Measurements from ENCODE around the gene C2CD4C.
"Not testable (repeated sequence)": the region's sequence is repeated elsewhere in the genome, so short reads cannot be mapped to it uniquely, and the experiment has no call there.

C2CD4C gene

DNA sequence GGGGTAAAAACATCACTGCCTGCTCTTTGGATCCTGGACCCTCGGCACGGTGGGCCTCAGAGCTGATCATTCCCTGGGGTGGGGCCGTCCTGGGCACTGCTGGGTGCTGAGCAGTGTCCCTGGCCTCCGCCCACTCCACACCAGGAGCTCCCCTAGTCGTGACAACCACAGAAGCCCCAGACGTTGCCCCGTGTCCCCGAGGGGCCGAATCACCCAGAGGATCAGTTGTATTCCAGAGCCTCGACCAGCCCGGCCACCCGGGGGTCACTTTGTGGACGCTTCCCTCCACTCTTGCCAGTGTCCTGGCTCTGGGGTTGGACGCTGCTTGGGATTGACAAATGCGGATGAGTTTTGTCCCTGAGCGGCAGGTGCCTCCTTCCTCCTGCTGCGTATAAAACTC lies 10.2 kb downstream of the C2CD4C start:
- DNase-seq (ENCODE audit: low spot score) = no peak

DNA sequence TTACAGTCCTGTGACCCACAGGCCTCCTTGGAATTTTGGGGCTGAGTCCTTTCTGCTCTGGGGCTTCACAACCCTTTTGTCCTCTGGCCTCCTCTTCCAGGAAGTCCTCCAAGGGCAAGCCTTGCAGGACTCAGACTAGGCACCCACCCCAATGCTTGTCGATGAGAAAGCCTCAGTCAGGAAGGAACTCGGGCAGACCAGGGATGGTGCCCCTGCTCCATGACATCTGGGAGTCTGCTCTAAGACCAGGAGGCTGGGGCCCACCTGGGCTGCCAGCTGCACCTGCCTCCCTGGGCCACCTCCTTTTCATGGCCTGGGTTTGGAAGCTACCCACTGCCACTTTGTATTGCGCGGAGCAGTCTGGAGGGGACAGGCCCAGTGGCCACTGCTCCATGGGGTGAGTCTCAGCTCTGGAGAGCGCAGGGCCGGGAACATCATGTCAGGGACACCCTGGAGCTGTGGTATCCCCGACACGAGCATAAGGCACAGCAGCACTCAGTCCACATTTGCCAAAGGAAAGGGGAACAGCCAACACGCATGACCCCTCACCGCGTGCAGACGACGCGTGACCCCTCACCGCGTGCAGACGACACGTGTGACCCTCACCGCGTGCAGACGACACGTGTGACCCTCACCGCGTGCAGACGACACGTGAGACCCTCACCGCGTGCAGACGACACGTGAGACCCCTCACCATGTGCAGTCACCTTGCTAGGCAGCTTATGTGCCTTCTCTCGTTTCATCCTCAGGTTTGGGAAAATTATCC lies 10.8 kb downstream of the C2CD4C start:
- no peak for DNase-seq (ENCODE audit: low spot score)

DNA sequence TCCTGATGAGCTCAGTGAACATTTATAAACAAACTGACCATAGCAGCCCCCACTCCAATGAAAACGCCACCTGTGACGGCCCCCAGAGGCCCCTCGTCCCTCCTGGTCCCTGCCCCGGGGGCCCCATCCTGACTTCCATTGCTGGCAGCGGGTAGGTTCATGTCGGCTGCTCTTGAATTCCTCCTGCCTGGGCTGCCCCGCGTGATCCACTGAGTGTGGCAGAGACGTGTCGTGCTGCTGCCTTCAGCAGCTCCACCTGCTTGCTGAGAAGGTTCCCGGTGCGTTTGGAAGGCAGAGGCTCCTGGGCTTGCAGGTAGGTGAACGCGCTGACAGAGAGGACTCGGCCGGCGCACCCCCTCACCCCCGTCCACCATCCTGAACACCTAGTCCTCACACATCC lies 11.6 kb downstream of the C2CD4C start:
- DNase-seq (ENCODE audit: low spot score) = no peak

DNA sequence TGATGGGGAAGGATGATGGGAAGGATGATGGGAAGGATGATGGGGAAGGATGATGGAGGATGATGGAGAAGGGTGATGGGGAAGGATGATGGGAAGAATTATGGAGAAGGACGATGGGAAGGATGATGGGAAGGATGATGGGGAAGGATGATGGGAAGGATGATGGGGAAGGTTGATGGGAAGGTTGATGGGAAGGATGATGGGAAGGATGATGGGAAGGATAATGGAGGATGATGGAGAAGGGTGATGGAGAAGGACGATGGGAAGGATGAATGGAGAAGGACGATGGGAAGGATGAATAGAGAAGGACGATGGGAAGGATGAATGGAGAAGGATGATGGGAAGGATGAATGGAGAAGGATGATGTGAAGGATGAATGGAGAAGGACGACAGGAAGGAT lies 13.5 kb downstream of the C2CD4C start:
- DNase-seq (ENCODE audit: low spot score) = no peak

DNA sequence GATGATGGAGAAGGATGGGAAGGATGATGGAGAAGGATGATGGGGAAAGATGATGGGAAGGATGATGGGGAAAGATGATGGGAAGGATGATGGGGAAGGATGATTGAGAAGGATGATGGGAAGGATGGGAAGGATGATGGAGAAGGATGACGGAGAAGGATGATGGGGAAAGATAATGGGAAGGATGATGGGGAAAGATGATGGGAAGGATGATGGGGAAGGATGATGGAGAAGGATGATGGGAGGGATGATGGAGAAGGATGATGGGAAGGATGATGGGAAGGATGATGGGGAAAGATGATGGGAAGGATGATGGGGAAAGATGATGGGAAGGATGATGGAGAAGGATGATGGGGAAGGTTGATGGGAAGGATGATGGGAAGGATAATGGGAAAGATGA lies 14.1 kb downstream of the C2CD4C start:
- DNase-seq (ENCODE audit: low spot score) = not testable (repeated sequence)

DNA sequence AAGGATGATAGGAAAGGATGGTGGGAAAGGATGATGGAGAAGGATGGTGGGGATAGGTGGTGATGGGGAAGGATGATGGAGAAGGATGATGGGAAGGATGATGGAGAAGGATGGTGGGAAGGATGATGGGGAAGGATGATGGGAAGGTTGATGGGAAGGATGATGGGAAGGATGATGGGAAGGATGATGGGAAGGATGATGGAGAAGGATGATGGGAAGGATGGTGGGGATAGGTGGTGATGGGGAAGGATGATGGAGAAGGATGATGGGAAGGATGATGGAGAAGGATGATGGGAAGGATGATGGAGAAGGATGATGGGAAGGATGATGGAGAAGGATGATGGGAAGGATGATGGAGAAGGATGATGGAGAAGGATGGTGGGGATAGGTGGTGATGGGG lies 15.4 kb downstream of the C2CD4C start:
- DNase-seq (ENCODE audit: low spot score) = not testable (repeated sequence)

DNA sequence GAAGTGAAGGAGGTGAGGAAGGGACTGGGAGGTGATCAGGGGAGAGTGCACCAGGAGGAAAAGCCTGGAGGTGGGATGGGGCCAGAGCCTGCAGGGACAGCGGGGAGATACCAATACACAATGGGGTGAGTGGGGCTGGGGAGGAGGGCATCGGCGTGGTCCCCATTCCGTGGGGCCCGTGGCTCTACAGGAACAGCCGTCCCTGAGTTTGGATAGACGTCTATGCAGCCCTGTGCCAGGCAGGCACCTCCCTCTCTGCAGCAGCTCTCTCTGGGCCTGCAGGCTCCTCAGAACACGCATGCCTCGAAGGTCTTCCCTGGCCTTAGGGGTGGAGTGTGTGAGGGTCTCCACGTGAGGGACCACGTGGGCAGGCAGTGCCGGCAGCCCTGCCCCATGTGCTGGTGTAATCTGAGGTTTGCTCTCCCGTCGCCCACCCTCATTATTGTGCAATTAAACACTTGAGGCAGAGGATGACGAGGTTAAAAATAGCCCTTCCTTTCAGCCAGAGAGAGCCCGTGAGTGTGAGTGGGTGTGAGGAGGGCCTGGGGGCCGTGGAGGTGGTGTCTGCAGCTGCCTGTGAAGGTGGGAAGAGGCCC lies 16.5 kb downstream of the C2CD4C start:
- DNase-seq (ENCODE audit: low spot score) = no peak

DNA sequence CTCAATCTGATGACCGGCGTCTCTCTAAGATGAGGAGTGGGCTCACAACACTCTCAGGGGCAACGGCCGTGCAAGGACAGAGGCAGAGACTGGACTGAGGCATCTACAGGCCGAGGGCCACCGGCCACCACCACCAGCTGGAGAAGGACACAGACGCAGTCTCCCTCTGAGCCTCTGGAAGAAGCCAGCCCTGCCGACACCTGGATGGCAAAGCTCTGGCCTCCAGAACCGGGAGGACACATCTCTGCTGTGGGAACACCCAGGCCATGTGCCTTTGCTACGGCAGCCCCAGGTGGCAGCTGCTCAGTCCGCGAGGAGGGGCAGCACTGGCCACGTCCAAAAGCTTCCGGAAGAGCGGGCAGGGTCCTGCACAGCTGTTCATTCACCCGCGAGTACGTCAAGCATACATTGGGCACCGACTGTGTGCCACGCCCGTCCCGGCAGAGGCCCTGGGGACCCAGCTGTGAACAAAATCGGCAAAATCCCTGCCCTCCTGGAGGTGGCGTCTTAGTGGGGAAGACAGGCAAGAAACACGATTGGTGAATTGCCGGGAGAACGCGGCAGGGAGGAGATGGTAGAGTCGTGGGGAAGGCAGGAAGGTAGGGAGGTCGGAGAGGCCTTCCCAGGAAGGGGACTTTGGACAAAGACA lies 17.1 kb downstream of the C2CD4C start:
- no peak for DNase-seq (ENCODE audit: low spot score)

DNA sequence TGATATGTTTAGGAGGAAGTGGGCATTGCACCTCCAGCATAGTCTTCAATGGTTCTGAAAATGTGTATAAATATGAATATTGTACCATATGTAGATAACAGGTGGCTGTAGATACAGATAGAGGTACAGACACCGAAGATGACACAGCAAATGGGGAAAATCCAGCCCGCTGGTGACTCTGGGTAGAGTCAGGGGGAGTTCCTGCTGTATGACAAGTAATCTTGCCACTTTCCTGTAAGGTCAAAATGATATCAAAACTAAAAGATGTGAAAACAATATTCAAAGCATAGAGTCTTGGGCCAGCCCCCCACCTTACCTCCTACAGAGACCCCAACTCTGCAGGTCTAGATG lies 17.8 kb downstream of the C2CD4C start:
- no peak for DNase-seq (ENCODE audit: low spot score)

DNA sequence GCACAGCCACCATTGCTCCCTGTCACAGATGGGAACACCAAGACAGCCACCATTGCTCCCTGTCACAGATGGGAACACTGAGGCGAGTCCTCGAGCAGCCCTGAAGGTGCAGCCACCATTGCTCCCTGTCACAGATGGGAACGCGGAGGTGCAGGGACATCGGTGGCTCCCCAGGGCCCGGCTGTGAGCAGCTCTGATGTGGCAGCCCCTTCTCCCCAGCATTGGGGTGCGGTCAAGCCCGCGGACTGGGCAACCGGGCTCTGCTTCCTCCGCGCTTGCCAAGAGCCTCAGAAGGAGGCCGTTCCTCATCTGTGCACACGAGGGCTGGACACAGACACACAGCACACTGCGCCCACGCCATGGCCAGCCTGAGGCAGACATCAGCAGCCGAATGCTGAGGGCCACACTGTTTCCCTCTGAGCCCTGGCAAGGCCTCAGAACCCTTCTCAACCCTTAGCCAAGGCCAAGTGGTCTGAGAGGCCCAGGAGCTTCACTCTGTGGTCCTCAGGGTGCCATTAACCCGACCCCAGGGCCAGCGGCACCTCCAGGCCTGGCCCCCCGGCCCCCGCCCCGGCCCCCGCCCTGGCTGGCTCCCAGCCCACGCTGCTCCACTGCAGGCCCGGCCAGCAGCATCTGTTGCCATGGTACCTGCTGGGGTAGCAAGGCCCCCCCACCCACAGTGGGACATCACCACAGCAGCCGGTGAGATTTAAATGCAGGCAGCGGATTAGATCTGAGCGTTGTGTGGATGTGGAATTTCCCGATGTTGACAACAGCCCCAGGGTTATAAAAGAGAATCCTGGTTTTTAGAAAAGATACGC lies 18.4 kb downstream of the C2CD4C start:
- no peak for DNase-seq (ENCODE audit: low spot score)

DNA sequence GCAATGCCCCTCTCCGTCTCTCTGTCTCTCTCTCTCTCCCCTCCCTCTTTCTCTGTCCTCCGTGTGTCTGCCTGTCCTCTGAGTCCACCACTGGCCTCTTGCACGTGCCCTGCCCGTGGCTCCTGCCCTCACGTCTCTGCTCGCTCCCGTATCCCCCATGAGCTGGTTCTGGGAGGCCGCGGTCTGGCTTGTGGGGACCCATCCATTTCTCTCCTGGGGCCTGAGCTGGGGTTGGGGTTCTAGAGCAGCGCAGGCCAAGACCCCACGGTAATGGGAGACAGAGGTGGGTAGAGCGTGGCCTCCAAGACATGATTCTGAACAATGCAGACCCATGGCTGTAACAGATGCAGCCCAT lies 19.0 kb downstream of the C2CD4C start:
- no peak for DNase-seq (ENCODE audit: low spot score)

DNA sequence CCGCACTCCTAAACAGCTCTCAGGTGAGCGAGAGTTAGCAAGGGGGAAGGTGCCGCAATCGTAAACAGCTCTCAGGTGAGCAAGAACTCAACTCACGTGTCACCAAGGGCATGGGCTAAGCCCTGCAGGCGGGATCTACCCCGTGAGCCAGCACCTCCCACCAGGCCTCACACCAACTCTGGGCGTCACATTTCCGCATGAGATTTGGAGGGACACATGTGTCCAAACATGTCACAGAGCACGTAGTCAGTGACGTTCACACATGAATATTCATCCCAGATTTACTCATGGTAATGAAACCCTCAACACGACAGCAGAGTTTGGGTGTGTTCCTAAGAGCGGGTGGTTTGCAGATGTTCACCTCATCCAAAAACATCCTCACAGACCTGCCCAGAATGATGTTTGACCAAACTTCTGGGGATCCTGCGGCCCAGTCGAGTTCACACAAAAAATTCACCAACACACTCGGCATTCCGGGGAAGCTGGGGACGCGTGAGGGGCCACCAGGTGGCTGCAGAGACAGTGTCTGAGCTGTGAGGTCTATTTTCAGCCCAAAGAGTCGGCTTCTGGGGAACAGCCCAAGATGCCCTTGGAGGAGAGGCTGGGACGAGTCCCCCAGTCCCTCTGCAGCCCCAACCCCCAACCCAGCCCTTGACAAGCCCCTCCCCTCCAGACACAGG lies 19.6 kb downstream of the C2CD4C start:
- no peak for DNase-seq (ENCODE audit: low spot score)

DNA sequence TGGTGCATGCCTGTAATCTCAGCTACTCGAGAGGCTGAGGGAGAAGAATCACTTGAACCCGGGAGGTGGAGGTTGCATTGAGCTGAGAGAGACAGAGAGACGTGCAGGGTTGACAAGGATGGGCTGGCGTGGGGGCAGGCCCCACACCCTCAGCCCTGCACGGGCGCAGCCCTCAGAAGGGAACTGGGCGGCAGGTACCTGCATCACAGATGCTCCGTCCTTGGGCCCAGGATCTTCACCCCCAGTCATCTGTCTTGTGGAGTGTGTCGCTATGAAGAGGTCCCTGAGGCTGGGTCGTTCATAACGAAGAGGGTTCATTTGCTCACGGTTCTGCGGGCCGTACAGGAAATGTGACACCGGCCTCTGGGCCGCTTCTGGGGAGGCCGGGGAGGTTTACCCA lies 20.3 kb downstream of the C2CD4C start:
- DNase-seq (ENCODE audit: low spot score) = no peak

DNA sequence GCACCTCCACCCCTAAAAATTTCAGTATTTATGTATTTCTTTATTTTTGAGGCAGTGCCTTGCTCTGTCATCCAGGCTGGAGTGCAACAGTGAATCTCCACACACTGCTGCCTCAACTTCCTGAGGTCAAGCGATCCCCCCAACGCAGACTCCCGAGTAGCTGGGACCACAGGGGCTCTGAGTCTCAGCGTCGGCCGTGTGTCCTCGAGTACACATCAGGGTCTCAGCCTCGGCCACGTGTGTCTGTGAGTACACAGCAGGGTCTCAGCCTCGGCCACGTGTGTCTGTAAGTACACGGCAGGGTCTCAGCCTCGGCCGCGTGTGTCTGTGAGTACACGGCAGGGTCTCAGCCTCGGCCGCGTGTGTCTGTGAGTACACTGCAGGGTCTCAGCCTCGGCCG lies 21.2 kb downstream of the C2CD4C start:
- DNase-seq (ENCODE audit: low spot score) = no peak

DNA sequence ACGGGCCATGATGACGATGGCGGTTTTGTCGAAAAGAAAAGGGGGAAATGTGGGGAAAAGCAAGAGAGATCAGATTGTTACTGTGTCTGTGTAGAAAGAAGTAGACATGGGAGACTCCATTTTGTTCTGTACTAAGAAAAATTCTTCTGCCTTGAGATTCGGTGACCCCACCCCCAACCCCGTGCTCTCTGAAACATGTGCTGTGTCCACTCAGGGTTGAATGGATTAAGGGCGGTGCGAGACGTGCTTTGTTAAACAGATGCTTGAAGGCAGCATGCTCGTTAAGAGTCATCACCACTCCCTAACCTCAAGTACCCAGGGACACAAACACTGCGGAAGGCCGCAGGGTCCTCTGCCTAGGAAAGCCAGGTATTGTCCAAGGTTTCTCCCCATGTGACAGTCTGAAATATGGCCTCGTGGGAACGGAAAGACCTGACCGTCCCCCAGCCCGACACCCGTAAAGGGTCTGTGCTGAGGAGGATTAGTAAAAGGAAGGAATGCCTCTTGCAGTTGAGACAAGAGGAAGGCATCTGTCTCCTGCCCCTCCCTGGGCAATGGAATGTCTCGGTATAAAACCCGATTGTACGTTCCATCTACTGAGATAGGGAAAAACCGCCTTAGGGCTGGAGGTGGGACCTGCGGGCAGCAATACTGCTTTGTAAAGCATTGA lies 22.2 kb downstream of the C2CD4C start:
- DNase-seq (ENCODE audit: low spot score) = not testable (repeated sequence)

DNA sequence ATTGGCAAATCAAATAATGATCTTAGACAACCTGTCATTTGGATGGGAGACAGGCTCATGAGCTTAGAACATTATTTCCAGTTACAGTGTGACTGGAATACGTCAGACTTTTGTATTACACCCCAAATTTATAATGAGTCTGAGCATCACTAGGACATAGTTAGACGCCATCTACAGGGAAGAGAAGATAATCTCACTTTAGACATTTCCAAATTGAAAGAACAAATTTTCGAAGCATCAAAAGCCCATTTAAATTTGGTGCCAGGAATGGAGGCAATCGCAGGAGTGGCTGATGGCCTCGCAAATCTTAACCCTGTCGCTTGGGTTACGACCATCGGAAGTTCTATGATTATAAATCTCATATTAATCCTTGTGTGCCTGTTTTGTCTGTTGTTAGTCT lies 22.8 kb downstream of the C2CD4C start:
- not testable (repeated sequence) for DNase-seq (ENCODE audit: low spot score)

DNA sequence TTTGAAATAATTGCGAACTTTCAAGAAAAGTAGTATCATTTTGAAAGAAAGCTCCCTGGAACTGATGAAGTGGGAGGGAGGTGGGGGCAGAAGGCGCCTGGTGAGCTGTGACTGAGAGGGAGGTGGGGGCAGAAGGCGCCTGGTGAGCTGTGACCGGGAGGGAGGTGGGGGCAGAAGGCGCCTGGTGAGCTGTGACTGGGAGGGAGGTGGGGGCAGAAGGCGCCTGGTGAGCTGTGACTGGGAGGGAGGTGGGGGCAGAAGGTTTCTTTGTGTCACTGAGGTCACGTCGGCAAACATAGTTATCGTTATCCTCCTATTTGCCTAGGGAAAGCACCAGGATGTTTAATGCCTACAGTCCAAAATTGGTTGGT lies 24.2 kb downstream of the C2CD4C start:
- DNase-seq (ENCODE audit: low spot score) = no peak

DNA sequence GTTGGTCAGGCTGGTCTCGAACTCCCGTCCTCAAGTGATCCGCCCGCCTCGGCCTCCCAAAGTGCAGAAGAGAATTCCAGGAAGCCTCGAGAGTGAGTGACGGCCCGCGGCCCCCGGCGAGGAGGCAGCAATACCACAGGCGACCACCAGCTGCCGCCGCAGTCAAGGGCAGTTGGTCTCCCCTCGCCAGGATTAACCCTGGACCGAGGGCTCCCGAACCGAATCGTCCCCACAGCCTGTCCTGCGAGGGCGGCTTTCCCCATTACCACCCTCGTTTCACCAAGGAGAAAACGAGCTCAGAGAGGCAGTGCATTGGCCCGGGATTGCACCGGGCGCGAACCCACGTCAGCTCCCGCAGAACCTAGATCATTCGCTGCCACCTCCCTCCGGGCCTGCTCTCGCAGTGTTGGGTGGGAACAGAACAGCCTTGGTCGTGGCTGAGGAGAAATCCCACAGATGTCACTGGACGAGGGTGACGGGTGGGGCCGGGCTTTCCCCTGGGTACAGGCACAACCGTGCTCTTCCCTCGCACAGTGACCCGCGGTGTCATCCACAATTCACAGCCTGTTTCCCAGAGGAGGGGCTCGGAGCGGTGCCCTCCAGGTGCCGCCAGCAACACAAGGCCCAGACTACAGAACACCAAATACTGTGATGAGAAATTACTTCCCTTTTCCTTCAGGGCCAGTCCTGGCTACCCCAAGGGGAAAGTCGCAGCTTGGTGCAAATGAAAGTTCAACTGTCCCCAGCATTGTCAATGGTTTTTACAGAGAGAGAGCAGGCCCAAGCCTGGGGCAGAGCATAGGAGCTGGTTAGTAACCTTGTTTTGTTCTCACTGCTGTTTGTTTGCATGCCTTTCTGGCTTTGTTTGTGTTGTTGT lies 24.8 kb downstream of the C2CD4C start:
- no peak for DNase-seq (ENCODE audit: low spot score)

DNA sequence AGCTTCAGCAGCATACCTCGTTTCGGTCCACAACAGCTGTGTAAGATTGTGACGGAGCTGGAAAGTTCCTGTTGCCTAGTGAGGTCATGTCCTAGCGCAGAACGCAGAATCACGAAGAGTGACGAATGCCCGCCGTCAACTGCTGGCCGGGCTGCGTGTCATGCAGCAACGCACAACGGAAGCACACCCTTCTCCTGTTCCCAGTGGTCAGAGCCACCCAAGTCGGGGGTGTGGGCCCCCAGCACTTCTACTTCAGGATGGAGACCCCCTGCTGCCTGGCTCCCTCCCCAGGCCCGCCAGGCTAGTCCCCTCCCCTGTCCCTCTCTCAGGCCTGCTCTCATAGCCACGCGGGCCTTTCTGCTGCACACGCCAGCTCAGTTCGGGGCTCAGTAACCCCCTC lies 25.9 kb downstream of the C2CD4C start:
- no peak for DNase-seq (ENCODE audit: low spot score)

DNA sequence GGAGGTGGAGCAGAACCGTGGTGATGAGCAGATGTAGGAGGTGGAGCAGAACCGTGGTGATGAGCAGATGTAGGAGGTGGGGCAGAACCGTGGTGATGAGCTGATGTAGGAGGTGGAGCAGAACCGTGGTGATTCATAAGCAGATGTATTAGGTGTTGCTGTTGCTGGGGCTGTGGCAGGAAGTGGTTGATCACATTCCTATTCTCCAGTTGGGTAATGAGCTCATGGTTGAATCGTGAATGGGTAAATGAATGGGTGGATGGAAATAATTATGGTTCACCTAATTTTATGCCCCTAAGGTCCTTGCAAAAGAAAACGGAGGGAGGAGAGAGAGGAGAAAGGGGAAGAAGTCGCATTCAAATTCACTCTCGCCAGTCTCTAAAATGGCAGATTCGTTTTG lies 26.4 kb downstream of the C2CD4C start:
- DNase-seq (ENCODE audit: low spot score) = not testable (repeated sequence)

DNA sequence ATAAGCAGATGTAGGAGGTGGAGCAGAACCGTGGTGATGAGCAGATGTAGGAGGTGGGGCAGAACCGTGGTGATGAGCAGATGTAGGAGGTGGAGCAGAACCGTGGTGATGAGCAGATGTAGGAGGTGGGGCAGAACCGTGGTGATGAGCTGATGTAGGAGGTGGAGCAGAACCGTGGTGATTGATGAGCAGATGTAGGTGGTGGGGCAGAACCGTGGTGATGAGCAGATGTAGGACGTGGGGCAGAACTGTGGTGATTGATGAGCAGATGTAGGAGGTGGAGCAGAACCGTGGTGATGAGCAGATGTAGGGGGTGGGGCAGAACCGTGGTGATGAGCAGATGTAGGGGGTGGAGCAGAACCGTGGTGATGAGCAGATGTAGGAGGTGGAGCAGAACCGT lies 27.0 kb downstream of the C2CD4C start:
- DNase-seq (ENCODE audit: low spot score) = not testable (repeated sequence)
